ENCODE measurements around the gene DMGDH. TPM values are rescaled to one million over a fixed set of nuclear protein-coding genes. Genes with fewer than 3 reads are reported as not detected.

The DMGDH gene
- total and polyA plus RNA-seq, 4 donors, result 0.24 to 2.6 (median 1.1) TPM

- no peak for TF ChIP-seq CTCF (IDR thresholded peaks at IDR 0.05; ENCODE audit: control extremely low read depth, extremely low read depth)
- WGBS, 2 donors, result 30 to 34% methylated on average over 32 of the region's 32 CpGs
- no peak for ATAC-seq (ENCODE audit: insufficient read depth, low FRiP score)
- H3K27me3 ChIP-seq (ENCODE audit: control insufficient read depth in 3 of 3, insufficient read depth in 3 of 3, low read length in 2 of 3), result peaks cover 3 to 59% (median 54%) of the 10 kb centered on the region in 3 donors
- peaks cover 0 to 8% (median 0%) of the 10 kb centered on the region in 4 donors for H3K9me3 ChIP-seq (ENCODE audit: control insufficient read depth in 4 of 4, insufficient read depth in 3 of 4, low read length in 3 of 4)
- H3K9ac ChIP-seq (ENCODE audit: insufficient read depth in 1 of 2, low read length in 2 of 2), result no peak within 1 kb of the TSS
- H3K4me3 ChIP-seq, result peak within 1 kb of the TSS; percentile 9
- H3K36me3 ChIP-seq (ENCODE audit: control insufficient read depth in 4 of 4, insufficient read depth in 4 of 4, low read length in 4 of 4), result no peaks in the 10 kb centered on the region
- peaks cover 0 to 9% (median 4%) of the 10 kb centered on the region in 5 donors for H3K4me1 ChIP-seq (ENCODE audit: control insufficient read depth in 5 of 5, insufficient read depth in 5 of 5, low read length in 5 of 5)
- no peak within 1 kb of the TSS for H3K27ac ChIP-seq (ENCODE audit: low read depth in 1 of 2, low read length in 1 of 2)
- DNase-seq, result no peak
Observed at GRCh38 chr5:79111387-79111959, 42.0 kb upstream of the DMGDH start, which contains the start of gene BHMT. Gene BHMT, plus strand, starts transcription at chr5:79111809. Its CDS starts 77 bp downstream, at chr5:79111886.

- H3K4me1 ChIP-seq (ENCODE audit: control insufficient read depth in 5 of 5, insufficient read depth in 5 of 5, low read length in 5 of 5), result peaks cover 0 to 9% (median 4%) of the 10 kb centered on the region in 5 donors
- no peak overlapping the region for H3K9ac ChIP-seq (ENCODE audit: insufficient read depth in 1 of 2, low read length in 2 of 2)
- ATAC-seq (ENCODE audit: insufficient read depth, low FRiP score), result no peak
- H3K4me3 ChIP-seq, result no peak overlapping the region
- H3K36me3 ChIP-seq (ENCODE audit: control insufficient read depth in 4 of 4, insufficient read depth in 4 of 4, low read length in 4 of 4), result no peaks in the 10 kb centered on the region
- no peak for DNase-seq
- peaks cover 0 to 8% (median 0%) of the 10 kb centered on the region in 4 donors for H3K9me3 ChIP-seq (ENCODE audit: control insufficient read depth in 4 of 4, insufficient read depth in 3 of 4, low read length in 3 of 4)
- WGBS, 2 donors, result 42 to 51% methylated on average over 15 of the region's 15 CpGs
- H3K27me3 ChIP-seq (ENCODE audit: control insufficient read depth in 3 of 3, insufficient read depth in 3 of 3, low read length in 2 of 3), result peaks cover 3 to 54% (median 54%) of the 10 kb centered on the region in 3 donors
- TF ChIP-seq CTCF (IDR thresholded peaks at IDR 0.05; ENCODE audit: control extremely low read depth, extremely low read depth), result no peak
- H3K27ac ChIP-seq (ENCODE audit: low read depth in 1 of 2, low read length in 1 of 2), result no peak overlapping the region
Observed at GRCh38 chr5:79109527-79110492, 40.3 kb upstream of the DMGDH start.

GRCh38 chr5:79108792-79109191 is 39.3 kb upstream of the DMGDH start:
- peaks cover 0 to 9% (median 4%) of the 10 kb centered on the region in 5 donors for H3K4me1 ChIP-seq (ENCODE audit: control insufficient read depth in 5 of 5, insufficient read depth in 5 of 5, low read length in 5 of 5)
- H3K9ac ChIP-seq (ENCODE audit: insufficient read depth in 1 of 2, low read length in 2 of 2), result no peak overlapping the region
- H3K27ac ChIP-seq (ENCODE audit: low read depth in 1 of 2, low read length in 1 of 2), result no peak overlapping the region
- WGBS, 2 donors, result 73 to 85% methylated on average over 8 of the region's 8 CpGs
- no peak for TF ChIP-seq CTCF (IDR thresholded peaks at IDR 0.05; ENCODE audit: control extremely low read depth, extremely low read depth)
- no peak for ATAC-seq (ENCODE audit: insufficient read depth, low FRiP score)
- peaks cover 0 to 8% (median 0%) of the 10 kb centered on the region in 4 donors for H3K9me3 ChIP-seq (ENCODE audit: control insufficient read depth in 4 of 4, insufficient read depth in 3 of 4, low read length in 3 of 4)
- H3K36me3 ChIP-seq (ENCODE audit: control insufficient read depth in 4 of 4, insufficient read depth in 4 of 4, low read length in 4 of 4), result no peaks in the 10 kb centered on the region
- no peak for DNase-seq
- H3K27me3 ChIP-seq (ENCODE audit: control insufficient read depth in 3 of 3, insufficient read depth in 3 of 3, low read length in 2 of 3), result peaks cover 3 to 47% (median 47%) of the 10 kb centered on the region in 3 donors
- H3K4me3 ChIP-seq, result no peak overlapping the region

Measured in lung (tissue), 12 donors.